Astrocyte of the hippocampus (primary cell): ENCODE results near the gene UNC13C.
"Not testable (repeated sequence)": the region's sequence is repeated elsewhere in the genome, so short reads cannot be mapped to it uniquely, and the experiment has no call there.

Experiments
- DNase-seq: peaks from one replicate; pipeline ENCODE4 v3.0.0; 2011; ENCODE audit warnings: low read depth, low spot score

The UNC13C gene

GRCh38 chr15:54298396-54298795 is 320.2 kb downstream of the UNC13C start:
- DNase-seq = no peak

DNA sequence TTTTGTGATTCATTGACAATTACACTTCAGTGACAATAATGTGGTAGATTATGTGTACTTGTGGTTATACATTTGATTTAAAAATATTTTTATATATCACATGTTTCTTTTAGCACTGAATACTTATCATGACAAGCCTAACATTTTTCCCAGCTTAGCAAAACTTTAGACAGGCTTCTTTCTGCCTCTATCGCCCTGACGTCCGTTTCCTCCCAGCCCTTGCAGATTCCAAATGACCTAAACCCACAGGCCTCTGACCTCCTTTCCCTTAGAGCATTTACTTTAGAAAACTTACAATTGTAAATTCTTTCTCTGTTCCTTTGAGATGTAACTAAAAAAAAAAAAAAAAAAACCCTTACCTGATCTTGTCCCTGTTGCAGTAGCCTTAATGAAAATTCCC is 326.1 kb downstream of the UNC13C start:
- peak; percentile 0 for DNase-seq

DNA sequence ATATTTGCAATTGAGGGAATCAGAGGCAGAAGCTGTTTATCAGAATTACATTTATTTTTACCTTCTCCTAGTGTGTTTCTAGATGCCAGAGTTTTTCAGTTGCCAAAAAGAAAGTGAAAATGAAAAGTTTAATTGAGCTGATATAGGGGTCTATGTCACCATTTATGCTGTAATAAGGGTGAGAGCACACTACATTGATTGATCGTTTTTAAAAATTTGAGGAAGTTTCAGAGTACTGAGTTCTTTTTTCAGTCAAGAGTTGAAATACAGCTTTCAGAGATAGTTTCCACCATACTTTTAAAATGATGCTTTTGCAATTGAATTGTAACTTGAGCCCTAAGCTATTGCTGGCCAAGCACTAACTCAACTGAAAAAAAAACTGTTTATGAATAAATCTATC is 326.9 kb downstream of the UNC13C start:
- no peak for DNase-seq

DNA sequence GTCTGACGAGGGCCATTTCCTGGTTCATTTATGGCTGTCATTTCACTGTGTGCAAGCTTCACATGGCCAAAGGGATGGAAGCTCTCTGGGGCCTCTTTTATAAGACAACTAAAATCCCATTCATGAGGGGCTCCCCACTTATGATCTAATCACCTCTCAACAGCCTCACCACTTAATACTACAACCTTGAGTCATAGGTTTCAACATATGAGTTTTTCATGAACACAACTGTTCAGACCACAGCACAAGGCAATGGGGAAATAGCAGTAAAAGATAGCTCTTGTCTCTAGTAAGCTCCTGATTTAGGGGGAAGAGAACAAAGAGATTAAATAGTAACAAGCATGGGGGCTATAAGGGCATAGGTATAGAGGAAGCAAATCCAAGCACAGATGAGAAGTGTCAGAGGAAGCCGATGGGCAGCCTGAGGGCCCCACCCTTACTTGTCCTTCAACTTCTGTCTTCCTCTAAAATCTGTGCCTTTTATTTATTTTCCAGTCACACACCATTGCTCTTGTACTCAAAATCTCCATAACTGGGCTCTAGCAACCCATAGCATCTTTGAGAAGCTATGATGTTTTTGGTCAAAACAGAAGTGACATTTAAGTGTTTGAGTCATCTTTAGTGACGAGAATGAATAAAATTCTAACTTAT is 329.1 kb downstream of the UNC13C start:
- no peak for DNase-seq

DNA sequence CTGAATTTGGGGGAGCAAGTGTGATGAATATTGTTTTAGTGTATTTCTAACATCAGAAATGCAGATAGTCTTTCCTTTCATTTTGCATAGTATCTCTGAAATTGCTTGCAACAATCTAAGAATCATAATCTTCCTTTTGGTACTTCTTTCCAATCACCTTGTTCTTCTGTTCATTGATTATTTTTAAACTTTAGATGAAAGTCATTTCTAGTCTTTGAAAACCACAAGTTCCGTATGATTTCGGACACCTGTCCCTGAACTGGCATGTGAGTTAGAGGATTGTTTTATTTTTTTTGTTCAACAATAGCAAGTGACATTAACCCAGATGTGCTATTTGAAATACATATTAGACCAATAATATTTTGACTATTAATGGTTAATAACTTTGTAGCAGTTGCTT is 329.7 kb downstream of the UNC13C start:
- no peak for DNase-seq

- DNase-seq = no peak
Observed at GRCh38 chr15:54312528-54312927, 334.3 kb downstream of the UNC13C start.

DNA sequence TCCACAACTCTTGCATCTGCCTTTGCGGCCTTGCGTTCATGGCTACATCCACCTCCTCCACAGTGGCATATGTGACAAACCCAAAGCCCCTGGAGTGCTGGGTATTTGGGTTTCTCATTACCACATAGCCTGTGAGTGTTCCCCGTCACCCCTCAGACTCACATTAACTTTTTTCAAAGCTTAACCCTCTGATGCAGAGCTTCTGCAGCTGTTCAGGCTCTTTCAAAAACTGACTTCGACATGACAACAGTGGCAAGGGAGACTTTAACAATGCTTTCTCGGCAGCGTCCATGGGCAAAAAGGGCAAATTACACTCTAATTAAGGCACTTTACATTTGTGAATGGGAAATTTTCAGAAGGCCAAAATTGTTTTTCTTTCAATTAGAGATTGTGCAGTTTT is 343.2 kb downstream of the UNC13C start:
- DNase-seq = no peak

GRCh38 chr15:54322341-54322740 is 344.1 kb downstream of the UNC13C start:
- DNase-seq = no peak

- DNase-seq = no peak
Observed at GRCh38 chr15:54345301-54345700, 367.1 kb downstream of the UNC13C start.

DNA sequence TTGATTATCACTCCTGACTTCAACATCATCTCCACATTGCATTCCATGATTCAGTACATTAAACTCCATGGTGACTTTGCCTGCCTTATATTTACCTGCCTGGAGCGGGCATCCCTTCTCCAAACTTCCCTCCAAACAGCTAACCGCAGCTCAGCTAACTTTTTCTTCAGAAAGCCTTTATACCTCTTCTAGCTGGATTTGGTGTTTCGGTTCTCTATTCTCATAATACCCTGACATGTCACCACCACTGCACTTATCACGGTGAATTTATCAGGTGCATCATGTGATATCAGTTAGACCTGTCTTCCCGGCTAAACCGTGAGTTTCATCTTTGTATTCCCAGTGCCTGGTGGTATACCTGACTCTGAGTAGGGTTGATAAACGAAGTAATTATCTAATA is 367.6 kb downstream of the UNC13C start:
- no peak for DNase-seq

DNA sequence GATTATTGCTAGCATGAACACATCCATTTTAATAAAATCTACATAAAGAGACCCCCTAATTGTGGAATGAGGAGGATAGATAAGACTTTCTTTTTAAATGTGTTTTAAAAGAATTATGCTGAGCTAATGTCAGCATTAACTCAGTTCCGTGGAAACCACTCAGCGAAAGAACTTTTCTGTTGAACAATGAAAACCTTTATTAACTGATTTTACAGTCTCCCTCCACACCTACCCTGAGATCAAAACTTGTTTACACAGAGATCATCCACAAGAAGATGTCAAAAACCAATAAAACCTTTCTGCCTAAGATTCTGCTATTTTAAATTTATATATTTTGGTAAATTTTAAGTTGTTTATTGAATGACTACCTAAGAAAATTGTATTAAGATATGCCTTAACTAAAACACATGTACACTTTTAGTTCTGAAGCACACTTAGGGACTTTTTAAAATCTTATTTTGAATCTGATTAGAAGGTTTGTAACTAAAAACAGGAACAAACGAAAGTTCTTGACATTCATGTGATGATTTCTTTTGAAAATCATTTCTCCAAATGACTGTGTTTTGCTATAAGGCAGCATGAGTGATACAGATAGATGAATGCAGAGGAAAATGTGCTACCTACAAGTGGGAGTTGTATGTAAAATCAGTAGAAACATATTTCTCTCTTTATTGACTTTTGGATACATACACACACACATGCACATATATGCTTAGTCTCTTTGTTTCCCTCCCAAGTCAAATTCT is 369.0 kb downstream of the UNC13C start:
- DNase-seq = no peak

GRCh38 chr15:54353726-54354125 is 375.5 kb downstream of the UNC13C start:
- DNase-seq = no peak

GRCh38 chr15:54354341-54354740 is 376.1 kb downstream of the UNC13C start:
- no peak for DNase-seq

DNA sequence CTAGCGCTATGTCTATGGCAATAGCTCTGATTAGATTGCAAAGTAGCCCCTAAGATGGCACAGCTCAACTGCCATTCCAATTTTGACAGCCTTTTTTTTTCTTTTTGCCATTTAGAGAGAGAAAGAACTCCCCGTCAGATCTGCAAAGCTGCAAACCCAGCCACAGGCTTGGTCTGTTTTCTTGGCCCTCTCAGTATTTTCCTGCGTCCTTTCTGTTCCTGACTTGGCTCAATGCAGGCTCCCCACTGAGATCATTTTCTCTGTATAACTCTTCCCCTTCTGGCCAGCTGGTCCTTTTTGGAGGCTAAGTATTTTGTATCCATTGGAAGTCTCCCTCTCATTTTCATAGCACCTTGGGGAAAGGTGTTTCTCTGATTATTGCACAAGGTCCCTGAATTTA is 386.7 kb downstream of the UNC13C start:
- no peak for DNase-seq

DNA sequence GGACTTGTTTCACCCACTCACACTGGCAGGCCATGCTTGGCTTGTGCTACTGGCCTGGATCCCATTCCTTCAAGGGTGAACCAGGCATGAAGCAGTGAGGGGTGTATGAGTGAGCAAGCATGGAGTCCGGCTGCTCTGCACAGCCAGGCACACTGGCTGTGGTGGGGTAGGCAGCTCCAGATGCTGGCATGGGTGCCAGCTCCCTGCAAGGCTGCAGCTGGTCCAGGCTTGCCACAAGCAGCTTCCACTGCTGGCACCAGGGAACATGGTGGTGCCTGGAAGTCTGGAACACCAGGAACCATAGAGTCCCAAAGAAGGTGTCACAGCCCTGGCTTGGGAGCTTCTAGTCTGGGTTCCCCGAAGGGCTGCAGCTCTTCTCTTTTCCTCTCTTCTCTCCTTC is 395.1 kb downstream of the UNC13C start:
- no peak for DNase-seq

GRCh38 chr15:54374184-54374952 is 396.1 kb downstream of the UNC13C start:
- no peak for DNase-seq

- DNase-seq = no peak
Observed at GRCh38 chr15:54387799-54388198, 409.6 kb downstream of the UNC13C start.

GRCh38 chr15:54388746-54389145 is 410.5 kb downstream of the UNC13C start:
- no peak for DNase-seq

GRCh38 chr15:54410481-54410880 is 432.2 kb downstream of the UNC13C start:
- no peak for DNase-seq

DNA sequence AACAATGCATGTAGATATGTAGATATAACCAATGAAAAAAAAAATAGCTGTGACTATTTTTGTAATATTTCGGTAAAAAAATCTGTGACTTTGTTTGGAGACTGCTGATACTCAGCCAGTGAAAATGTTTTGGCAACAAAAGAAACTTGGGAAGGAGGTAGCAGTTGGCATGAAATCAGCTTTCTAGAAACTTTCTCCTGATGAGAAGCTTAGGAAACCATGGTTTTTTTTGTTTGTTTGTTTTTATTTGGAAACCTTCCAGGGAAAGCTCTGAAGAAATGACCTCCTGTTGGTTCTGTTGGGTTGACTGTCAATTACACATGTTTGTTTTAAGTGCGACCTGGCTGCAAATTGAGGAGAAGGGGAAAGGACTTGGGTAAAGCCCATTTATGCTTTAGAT is 445.9 kb downstream of the UNC13C start:
- DNase-seq = no peak

GRCh38 chr15:54428596-54428995 is 450.4 kb downstream of the UNC13C start:
- no peak for DNase-seq

GRCh38 chr15:54450288-54450687 is 472.0 kb downstream of the UNC13C start:
- not testable (repeated sequence) for DNase-seq

DNA sequence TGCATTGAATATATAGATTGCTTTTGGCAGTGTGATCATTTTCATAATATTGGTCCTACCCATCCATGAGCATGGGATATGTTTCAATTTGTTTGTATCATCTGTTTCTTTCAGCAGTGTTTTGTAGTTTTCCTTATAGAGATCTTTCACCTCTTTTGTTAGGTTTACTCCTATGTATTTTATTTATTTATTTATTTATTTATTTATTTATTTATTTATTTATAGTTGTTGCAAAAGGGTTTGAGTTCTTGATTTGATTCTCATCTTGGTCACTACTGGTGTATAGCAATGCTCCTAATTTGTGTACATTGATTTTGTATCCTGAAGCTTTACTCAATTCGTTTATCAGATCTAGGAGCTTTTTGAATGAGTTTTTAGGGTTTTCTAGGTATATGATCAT is 478.2 kb downstream of the UNC13C start:
- no peak for DNase-seq
